AG08396 (cell line): ENCODE measurements around the gene M6PR.
A peak's percentile ranks its signal among the peaks of the same experiment; 100 is the strongest.

ENCODE experiments used
- DNase-seq: peaks from one replicate; pipeline ENCODE4 v3.0.0; 2012; ENCODE audit warnings: low spot score, mixed read lengths

Gene M6PR

GRCh38 chr12:8949342-8950220 is at the start of gene M6PR:
Gene M6PR, minus strand, starts transcription at chr12:8949645. Its CDS starts 3,241 bp downstream, at chr12:8946404.
- DNase-seq, result peak; percentile 94

DNA sequence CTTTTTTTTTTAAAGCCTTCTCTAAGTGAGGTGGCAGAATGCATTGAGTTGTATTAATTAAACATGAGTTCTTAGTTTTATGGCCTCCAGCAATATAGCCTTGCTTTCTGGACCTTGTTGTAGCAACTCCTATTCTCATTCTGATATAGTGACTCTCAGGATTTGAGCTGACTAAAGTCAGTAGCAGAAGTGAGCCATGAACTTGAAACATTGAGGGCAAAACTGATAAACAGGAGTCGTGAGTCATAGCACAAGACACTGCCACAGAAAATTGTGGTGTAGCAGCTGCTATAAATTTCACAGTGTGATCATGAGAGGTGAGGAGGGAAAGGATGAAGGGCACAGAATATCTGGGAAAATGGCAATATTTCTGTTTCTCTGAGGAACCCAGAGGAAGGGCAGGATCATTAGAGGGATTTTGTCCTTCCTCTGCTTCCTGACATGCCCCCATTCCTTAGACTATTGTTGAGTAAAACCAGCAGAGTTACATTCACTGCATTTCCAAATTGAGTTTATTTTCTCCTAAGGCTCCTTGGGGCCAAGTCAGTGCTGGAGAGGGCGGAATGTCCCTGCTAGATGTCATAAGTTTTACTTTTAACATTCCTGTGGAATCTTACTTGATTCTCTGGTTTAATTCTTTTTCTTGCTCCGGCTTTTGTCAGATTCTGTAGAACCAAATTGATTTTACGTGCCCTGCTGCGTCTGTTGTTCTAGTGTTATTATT is 47.4 kb upstream of the M6PR start:
- DNase-seq, result peak; percentile 16

DNA sequence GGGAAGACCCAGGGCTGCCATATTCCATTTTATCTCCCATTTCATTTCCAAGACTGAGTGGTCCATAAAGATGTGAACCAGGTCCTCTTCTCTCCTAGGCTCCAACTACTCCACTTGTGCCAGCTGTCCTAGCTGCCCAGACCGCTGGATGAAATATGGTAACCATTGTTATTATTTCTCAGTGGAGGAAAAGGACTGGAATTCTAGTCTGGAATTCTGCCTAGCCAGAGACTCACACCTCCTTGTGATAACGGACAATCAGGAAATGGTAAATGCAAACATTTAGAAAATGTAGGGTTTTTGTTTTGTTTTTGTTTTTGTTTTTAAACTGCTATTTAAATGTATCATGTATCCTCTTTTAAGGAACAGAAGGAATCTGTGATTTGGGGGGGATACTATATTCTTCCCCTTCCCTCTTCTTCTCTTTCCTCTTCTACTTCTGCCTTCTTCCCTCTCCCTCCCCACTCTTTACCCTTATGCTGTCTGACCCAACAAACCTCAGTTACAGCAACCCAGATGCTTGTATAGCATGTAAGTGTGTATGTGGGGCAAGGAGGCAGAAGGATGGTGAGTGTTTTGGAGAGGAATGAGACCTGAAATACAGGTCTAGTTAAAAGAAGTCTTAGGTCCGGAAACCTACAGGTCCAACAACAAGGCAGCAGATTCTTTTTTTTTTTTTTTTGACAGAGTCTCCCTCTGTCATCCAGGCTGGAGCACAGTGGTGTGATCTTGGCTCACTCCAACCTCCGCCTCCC is 45.8 kb upstream of the M6PR start:
- no peak for DNase-seq

- DNase-seq, result no peak
These were observed 44.4 kb upstream of the M6PR start for GRCh38 chr12:8993827-8994226.

- no peak for DNase-seq
These were observed 42.2 kb upstream of the M6PR start for GRCh38 chr12:8991371-8992345.

DNA sequence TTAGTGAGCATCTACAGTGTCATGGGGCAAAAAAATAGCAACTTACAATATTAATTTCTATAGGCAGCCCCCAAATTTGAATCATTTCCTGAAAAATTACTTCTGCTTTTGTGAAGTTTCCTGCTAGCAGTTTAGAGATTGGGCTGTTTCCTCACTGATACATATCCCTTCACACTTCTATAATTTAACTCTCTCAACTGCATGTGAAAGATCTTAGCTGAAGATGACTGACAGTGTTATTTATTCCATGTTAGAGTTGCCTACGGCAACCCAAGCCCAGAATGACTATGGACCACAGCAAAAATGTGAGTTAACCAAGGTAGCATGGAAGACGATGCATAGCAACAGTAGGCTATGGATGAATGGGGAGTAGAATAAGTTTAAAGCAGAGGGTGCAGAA is 40.0 kb upstream of the M6PR start, which contains the start of gene KLRG1:
TSS of gene KLRG1 (plus strand) at position 134 of the 400 bp plus-strand sequence. CDS start at position 224, 90 bp downstream.
- DNase-seq, result no peak

GRCh38 chr12:8987685-8988084 is 38.2 kb upstream of the M6PR start:
- no peak for DNase-seq

DNA sequence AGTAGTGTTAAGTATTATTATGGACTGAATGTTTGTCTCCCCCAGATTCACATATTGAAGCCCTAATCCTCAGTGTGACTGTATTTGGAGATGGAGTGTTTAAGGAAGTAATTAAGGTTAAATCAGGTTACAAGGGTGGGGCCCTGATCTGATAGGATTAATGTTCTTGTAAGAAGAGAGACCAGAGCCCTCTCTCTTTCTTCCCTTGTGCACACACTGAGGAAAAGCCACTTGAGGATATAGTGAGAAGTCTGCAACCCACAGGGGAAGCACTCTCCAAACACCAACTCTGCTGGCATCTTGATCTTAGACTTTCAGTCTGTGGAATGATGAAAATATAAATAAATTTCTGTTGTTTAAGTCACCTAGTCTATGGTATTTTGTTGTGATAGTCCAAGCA is 37.7 kb upstream of the M6PR start:
- DNase-seq, result no peak

GRCh38 chr12:8985213-8985754 is 35.8 kb upstream of the M6PR start:
- DNase-seq, result no peak

- DNase-seq, result no peak
These were observed 30.7 kb upstream of the M6PR start for GRCh38 chr12:8980137-8980536.

DNA sequence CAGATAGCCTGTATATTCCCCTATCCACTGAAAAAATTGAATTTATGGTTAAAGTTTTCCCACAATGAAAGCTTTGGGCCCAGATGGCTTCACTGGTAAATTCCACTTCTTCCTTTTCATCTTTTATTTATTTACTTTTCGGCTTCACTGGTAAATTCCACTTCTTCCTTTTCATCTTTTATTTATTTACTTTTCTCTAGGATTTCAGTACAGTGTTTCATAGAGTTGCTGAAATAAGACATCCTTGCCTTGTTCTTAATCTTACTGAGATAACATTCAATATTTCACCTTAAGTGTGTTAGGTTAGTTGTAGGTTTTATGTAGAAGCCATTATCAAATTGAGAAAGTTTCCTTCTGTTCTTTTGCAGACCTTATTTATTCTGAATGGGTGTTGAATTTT is 21.0 kb upstream of the M6PR start:
- no peak for DNase-seq

GRCh38 chr12:8969861-8970411 is 20.5 kb upstream of the M6PR start:
- DNase-seq, result no peak

- DNase-seq, result no peak
These were observed 19.3 kb upstream of the M6PR start for GRCh38 chr12:8968761-8969160.

DNA sequence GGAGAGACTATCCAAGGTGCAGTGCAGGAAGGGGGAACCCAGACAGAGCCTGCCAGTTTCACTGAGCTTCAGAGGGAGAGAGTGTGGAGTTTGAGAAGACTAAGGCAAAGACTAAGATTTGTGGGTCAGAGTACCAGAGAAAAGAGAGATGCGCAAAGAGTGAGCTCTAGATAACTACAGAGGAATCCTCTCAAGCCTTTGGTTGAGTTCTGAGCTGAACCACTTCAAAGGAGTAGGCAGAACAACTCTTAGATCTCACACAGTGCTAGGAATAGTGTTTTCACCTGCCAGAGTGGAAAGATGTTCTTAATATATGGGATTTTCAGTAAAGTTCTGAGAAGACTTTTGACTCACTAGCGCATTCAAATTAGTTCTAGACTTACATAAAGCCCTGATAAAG is 10.7 kb upstream of the M6PR start:
- DNase-seq, result no peak

- DNase-seq, result no peak
These were observed 8.6 kb upstream of the M6PR start for GRCh38 chr12:8958066-8958465.

- DNase-seq, result no peak
These were observed 8.1 kb upstream of the M6PR start for GRCh38 chr12:8957561-8957960.

GRCh38 chr12:8956772-8957171 is 7.3 kb upstream of the M6PR start:
- DNase-seq, result no peak

- no peak for DNase-seq
These were observed 6.6 kb upstream of the M6PR start for GRCh38 chr12:8956073-8956472.

GRCh38 chr12:8953773-8954402 is 4.4 kb upstream of the M6PR start:
- DNase-seq, result no peak

DNA sequence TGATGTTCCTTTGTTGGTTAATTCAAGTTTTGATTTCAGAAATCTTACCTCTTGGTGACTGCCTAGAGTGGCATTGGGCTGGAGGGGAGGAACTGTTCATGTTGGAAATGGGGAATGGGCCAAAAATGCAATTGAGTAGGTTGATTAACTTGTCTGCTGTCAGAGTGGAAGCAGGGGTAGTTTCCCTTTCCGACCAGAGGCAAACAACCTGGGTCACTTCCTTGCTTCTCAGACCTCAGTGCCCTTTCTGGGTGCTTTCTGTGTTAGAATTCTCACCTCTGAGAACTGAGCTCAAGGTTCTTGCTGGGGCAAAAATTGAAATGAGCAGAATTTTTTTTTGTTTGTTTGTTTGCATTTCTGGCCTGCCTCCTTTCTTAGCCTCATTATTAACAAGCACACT is 2.3 kb upstream of the M6PR start:
- no peak for DNase-seq
